Stimulated activated naive B cell treated with anti-CD40 and anti-IgM and Interleukin-4, amounts not matched to agents 10 μg/mL and 1 μg/mL and 100 μg/mL, for 72 hours (primary cell): ENCODE results near the gene PARD6G.
"Not testable (repeated sequence)": the region's sequence is repeated elsewhere in the genome, so short reads cannot be mapped to it uniquely, and the experiment has no call there.

ENCODE experiments used
- ATAC-seq, 2 donors: fragments of 150-1000 bp; cut with Tn5 transposase; replicated peaks; 2 replicates each; pipeline ENCODE4 v1.10.0; 2021; ENCODE audit warnings: moderate library complexity in 1 of 2
- DNase-seq: peaks from one replicate; pipeline ENCODE4 v3.0.0; 2021
- H3K27ac Mint-ChIP-seq: one replicate; pipeline ENCODE4 v1.8.0; 2022; ENCODE audit warnings: mild to moderate bottlenecking, mixed read lengths
- H3K27me3 Mint-ChIP-seq, 2 donors: one replicate each; pipeline ENCODE4 v1.8.0; 2022; ENCODE audit warnings: mixed read lengths in 2 of 2
- H3K36me3 Mint-ChIP-seq, 2 donors: one replicate each; pipeline ENCODE4 v1.8.0; 2022; ENCODE audit warnings: mixed read lengths in 2 of 2, mild to moderate bottlenecking in 1 of 2
- H3K4me1 Mint-ChIP-seq, 2 donors: one replicate each; pipeline ENCODE4 v1.8.0; 2022; ENCODE audit warnings: mixed read lengths in 2 of 2, mild to moderate bottlenecking in 1 of 2
- H3K4me3 Mint-ChIP-seq, 2 donors: one replicate each; pipeline ENCODE4 v1.8.0; 2022; ENCODE audit warnings: mild to moderate bottlenecking in 2 of 2, mixed read lengths in 2 of 2, moderate library complexity in 1 of 2
- H3K9me3 Mint-ChIP-seq, 2 donors: one replicate each; pipeline ENCODE4 v1.8.0; 2022; ENCODE audit warnings: mixed read lengths in 2 of 2, mild to moderate bottlenecking in 1 of 2

The PARD6G gene

GRCh38 chr18:80247393-80247841, at the start of gene PARD6G:
Gene PARD6G, minus strand, starts transcription at chr18:80247514. Its CDS starts 166 bp downstream, at chr18:80247348.
- H3K9me3 Mint-ChIP-seq: no peaks in the 10 kb centered on the region
- peaks cover 31 to 57% of the 10 kb centered on the region in 2 donors for H3K27me3 Mint-ChIP-seq
- ATAC-seq (peak; percentile 75 to 82), DNase-seq (no peak)
- H3K4me1 Mint-ChIP-seq: peaks cover 4 to 6% of the 10 kb centered on the region in 2 donors
- H3K4me3 Mint-ChIP-seq: peak within 1 kb of the TSS; percentile 67 to 76
- H3K27ac Mint-ChIP-seq: no peak within 1 kb of the TSS
- H3K36me3 Mint-ChIP-seq: no peaks in the 10 kb centered on the region

GRCh38 chr18:80262241-80263033, 15.1 kb upstream of the PARD6G start:
- ATAC-seq, H3K9me3 Mint-ChIP-seq, H3K4me3 Mint-ChIP-seq, H3K36me3 Mint-ChIP-seq, H3K27ac Mint-ChIP-seq, H3K4me1 Mint-ChIP-seq, DNase-seq, H3K27me3 Mint-ChIP-seq: not testable (repeated sequence)

- ATAC-seq: no peak
- Mint-ChIP-seq H3K4me3 (no peak overlapping the region), H3K36me3 (no peaks in the 10 kb centered on the region), H3K9me3 (no peaks in the 10 kb centered on the region), H3K27ac (no peak overlapping the region), H3K27me3 (peaks cover 10 to 23% of the 10 kb centered on the region in 2 donors), H3K4me1 (no peaks in the 10 kb centered on the region)
- DNase-seq: no peak
Observed at GRCh38 chr18:80259610-80260009, 12.3 kb upstream of the PARD6G start.

- ATAC-seq (no peak), DNase-seq (no peak)
- Mint-ChIP-seq H3K27ac (no peak overlapping the region), H3K36me3 (no peaks in the 10 kb centered on the region), H3K27me3 (peaks cover 12 to 30% of the 10 kb centered on the region in 2 donors), H3K9me3 (peaks cover 0 to 2% of the 10 kb centered on the region in 2 donors), H3K4me3 (no peak overlapping the region), H3K4me1 (no peaks in the 10 kb centered on the region)
Observed at GRCh38 chr18:80258640-80259039, 11.3 kb upstream of the PARD6G start.

- H3K27ac Mint-ChIP-seq, H3K4me1 Mint-ChIP-seq, H3K9me3 Mint-ChIP-seq, H3K36me3 Mint-ChIP-seq, H3K4me3 Mint-ChIP-seq: not testable (repeated sequence)
- DNase-seq (peak; percentile 43), ATAC-seq (peak in 1 of 2 donors; percentile 53)
- peaks cover 20 to 38% of the 10 kb centered on the region in 2 donors for H3K27me3 Mint-ChIP-seq
Observed at GRCh38 chr18:80257579-80258543, 10.5 kb upstream of the PARD6G start.

GRCh38 chr18:80254971-80255500, 7.7 kb upstream of the PARD6G start:
- no peak for DNase-seq
- ATAC-seq: no peak
- Mint-ChIP-seq H3K4me1 (no peaks in the 10 kb centered on the region), H3K27ac (no peak overlapping the region), H3K36me3 (no peaks in the 10 kb centered on the region), H3K9me3 (peaks cover 0 to 2% of the 10 kb centered on the region in 2 donors), H3K4me3 (no peak overlapping the region), H3K27me3 (peaks cover 35 to 44% of the 10 kb centered on the region in 2 donors)

GRCh38 chr18:80253871-80254492, 6.7 kb upstream of the PARD6G start:
- peak in 1 of 2 donors; percentile 62 for ATAC-seq
- DNase-seq: no peak
- H3K4me3 Mint-ChIP-seq: no peak overlapping the region
- no peaks in the 10 kb centered on the region for H3K36me3 Mint-ChIP-seq
- H3K4me1 Mint-ChIP-seq: no peaks in the 10 kb centered on the region
- H3K9me3 Mint-ChIP-seq: peaks cover 0 to 2% of the 10 kb centered on the region in 2 donors
- H3K27me3 Mint-ChIP-seq: peaks cover 35 to 44% of the 10 kb centered on the region in 2 donors
- no peak overlapping the region for H3K27ac Mint-ChIP-seq

- no peaks in the 10 kb centered on the region for H3K36me3 Mint-ChIP-seq
- no peak for DNase-seq
- peaks cover 35 to 44% of the 10 kb centered on the region in 2 donors for H3K27me3 Mint-ChIP-seq
- H3K9me3 Mint-ChIP-seq: peaks cover 0 to 2% of the 10 kb centered on the region in 2 donors
- no peak for ATAC-seq
- H3K4me1 Mint-ChIP-seq: no peaks in the 10 kb centered on the region
- no peak overlapping the region for H3K27ac Mint-ChIP-seq
- H3K4me3 Mint-ChIP-seq: no peak overlapping the region
Observed at GRCh38 chr18:80253236-80253635, 5.9 kb upstream of the PARD6G start.

- Mint-ChIP-seq H3K9me3 (peaks cover 0 to 2% of the 10 kb centered on the region in 2 donors), H3K27me3 (peaks cover 36 to 41% of the 10 kb centered on the region in 2 donors), H3K36me3 (no peaks in the 10 kb centered on the region), H3K27ac (no peak overlapping the region), H3K4me1 (no peaks in the 10 kb centered on the region), H3K4me3 (no peak overlapping the region)
- DNase-seq (no peak), ATAC-seq (no peak)
Observed at GRCh38 chr18:80252136-80252535, 4.8 kb upstream of the PARD6G start.

GRCh38 chr18:80251700-80252099, 4.4 kb upstream of the PARD6G start:
- Mint-ChIP-seq H3K27me3 (peaks cover 32 to 36% of the 10 kb centered on the region in 2 donors), H3K4me1 (no peaks in the 10 kb centered on the region), H3K4me3 (no peak overlapping the region), H3K36me3 (no peaks in the 10 kb centered on the region), H3K27ac (no peak overlapping the region), H3K9me3 (peaks cover 0 to 2% of the 10 kb centered on the region in 2 donors)
- ATAC-seq: no peak
- no peak for DNase-seq

GRCh38 chr18:80250740-80251364, 3.5 kb upstream of the PARD6G start:
- H3K9me3 Mint-ChIP-seq: peaks cover 0 to 2% of the 10 kb centered on the region in 2 donors

GRCh38 chr18:80249217-80250093, 2.1 kb upstream of the PARD6G start:
- peaks cover 4 to 6% of the 10 kb centered on the region in 2 donors for H3K4me1 Mint-ChIP-seq
- ATAC-seq (no peak), DNase-seq (no peak)
- H3K27ac Mint-ChIP-seq: no peak overlapping the region
- no peaks in the 10 kb centered on the region for H3K36me3 Mint-ChIP-seq
- peaks cover 35 to 49% of the 10 kb centered on the region in 2 donors for H3K27me3 Mint-ChIP-seq
- peaks cover 0 to 2% of the 10 kb centered on the region in 2 donors for H3K9me3 Mint-ChIP-seq
- H3K4me3 Mint-ChIP-seq: no peak overlapping the region

More at GRCh38 chr18:80250740-80251364, 3.5 kb upstream of the PARD6G start:
- Mint-ChIP-seq H3K27ac (no peak overlapping the region), H3K4me1 (peaks cover 3 to 5% of the 10 kb centered on the region in 2 donors), H3K27me3 (peaks cover 35% of the 10 kb centered on the region in 2 donors), H3K36me3 (no peaks in the 10 kb centered on the region), H3K4me3 (no peak overlapping the region)
- no peak for ATAC-seq
- DNase-seq: no peak
